Measurements from ENCODE around the gene ARL2. TPM values are rescaled to one million over a fixed set of nuclear protein-coding genes. Genes with fewer than 3 reads are reported as not detected.

ARL2 gene
- total RNA-seq, 2 experiments from 2014 or later: 118 to 122 TPM

- no peaks in the 10 kb centered on the region for H3K27me3 Mint-ChIP-seq
Observed at GRCh38 chr11:65035579-65035978, 21.6 kb downstream of the ARL2 start.

GRCh38 chr11:65036931-65037330 is 23.0 kb downstream of the ARL2 start:
- CTCF ChIA-PET: interaction anchor here (1.7 kb wide), 1 partner anchor 8 kb away, joined by 5 read pairs; no protein-coding TSS in a partner anchor
- Mint-ChIP-seq H3K4me3 (no peak overlapping the region), H3K36me3 (ENCODE audit: low read depth) (no peaks in the 10 kb centered on the region), H3K27me3 (no peaks in the 10 kb centered on the region), H3K4me1 (ENCODE audit: low read depth) (peaks cover 2% of the 10 kb centered on the region), H3K27ac (no peak overlapping the region), H3K9me3 (no peaks in the 10 kb centered on the region)
- ATAC-seq (no peak), DNase-seq (no peak)
- TF ChIP-seq, protein P1, sequence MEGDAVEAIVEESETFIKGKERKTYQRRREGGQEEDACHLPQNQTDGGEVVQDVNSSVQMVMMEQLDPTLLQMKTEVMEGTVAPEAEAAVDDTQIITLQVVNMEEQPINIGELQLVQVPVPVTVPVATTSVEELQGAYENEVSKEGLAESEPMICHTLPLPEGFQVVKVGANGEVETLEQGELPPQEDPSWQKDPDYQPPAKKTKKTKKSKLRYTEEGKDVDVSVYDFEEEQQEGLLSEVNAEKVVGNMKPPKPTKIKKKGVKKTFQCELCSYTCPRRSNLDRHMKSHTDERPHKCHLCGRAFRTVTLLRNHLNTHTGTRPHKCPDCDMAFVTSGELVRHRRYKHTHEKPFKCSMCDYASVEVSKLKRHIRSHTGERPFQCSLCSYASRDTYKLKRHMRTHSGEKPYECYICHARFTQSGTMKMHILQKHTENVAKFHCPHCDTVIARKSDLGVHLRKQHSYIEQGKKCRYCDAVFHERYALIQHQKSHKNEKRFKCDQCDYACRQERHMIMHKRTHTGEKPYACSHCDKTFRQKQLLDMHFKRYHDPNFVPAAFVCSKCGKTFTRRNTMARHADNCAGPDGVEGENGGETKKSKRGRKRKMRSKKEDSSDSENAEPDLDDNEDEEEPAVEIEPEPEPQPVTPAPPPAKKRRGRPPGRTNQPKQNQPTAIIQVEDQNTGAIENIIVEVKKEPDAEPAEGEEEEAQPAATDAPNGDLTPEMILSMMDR (IDR thresholded peaks at IDR 0.05): no peak
- intact Hi-C loops (cut with micrococcal nuclease): no loop called here
- POLR2A ChIA-PET: no interaction called here

More at GRCh38 chr11:65035579-65035978, 21.6 kb downstream of the ARL2 start:
- Mint-ChIP-seq H3K4me3 (no peak overlapping the region), H3K4me1 (ENCODE audit: low read depth) (peaks cover 1% of the 10 kb centered on the region), H3K9me3 (no peaks in the 10 kb centered on the region), H3K36me3 (ENCODE audit: low read depth) (no peaks in the 10 kb centered on the region), H3K27ac (no peak overlapping the region)
- no peak for ATAC-seq
- DNase-seq: no peak
- intact Hi-C loops (cut with micrococcal nuclease): no loop called here
- CTCF ChIA-PET: interaction anchor here (1.3 kb wide), 1 partner anchor 81 kb away, joined by 4 read pairs; no protein-coding TSS in a partner anchor
- POLR2A ChIA-PET: interaction anchor here (0.7 to 0.9 kb wide), 2 partner anchors 21 to 61 kb away, joined by 3 read pairs; partner anchors contain the start of genes ARL2 and VPS51
- TF ChIP-seq, protein P1 (IDR thresholded peaks at IDR 0.05): no peak

DNA sequence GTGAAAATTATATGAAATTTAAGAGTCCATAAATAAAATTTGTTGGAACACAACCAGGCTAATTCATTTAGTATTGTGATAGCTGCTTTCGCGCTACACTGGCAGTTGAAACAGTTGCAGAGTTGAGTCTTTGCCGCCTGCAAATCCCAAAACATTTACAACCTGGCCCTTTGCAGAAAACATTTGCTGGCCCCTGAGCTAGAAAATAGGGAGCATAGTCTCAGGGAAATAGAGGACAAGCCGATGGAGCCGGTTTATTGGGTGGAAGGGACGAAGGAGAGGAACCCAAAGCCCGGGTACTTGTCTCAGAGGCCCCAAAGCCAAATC is 26.5 kb downstream of the ARL2 start:
- TF ChIP-seq, protein P1 (IDR thresholded peaks at IDR 0.05): no peak
- ChIA-PET POLR2A (interaction anchor here (0.8 to 3.3 kb wide), 12 partner anchors 8 to 457 kb away, joined by 3 to 13 read pairs (median 6); partner anchors contain the start of genes ARL2, CDCA5, SNX15 and ZNHIT2), CTCF (interaction anchor here (1.1 to 2.3 kb wide), 8 partner anchors 9 to 289 kb away, joined by 4 to 18 read pairs (median 5); partner anchors contain the start of gene ARL2)
- H3K4me1 Mint-ChIP-seq (ENCODE audit: low read depth): peaks cover 13% of the 10 kb centered on the region
- peaks cover 12% of the 10 kb centered on the region for H3K36me3 Mint-ChIP-seq (ENCODE audit: low read depth)
- H3K4me3 Mint-ChIP-seq: peak overlapping the region; percentile 87
- DNase-seq: no peak
- H3K27ac Mint-ChIP-seq: peak overlapping the region; percentile 97
- intact Hi-C loops (cut with micrococcal nuclease): no loop called here
- no peaks in the 10 kb centered on the region for H3K9me3 Mint-ChIP-seq
- H3K27me3 Mint-ChIP-seq: no peaks in the 10 kb centered on the region
- ATAC-seq: no peak

DNA sequence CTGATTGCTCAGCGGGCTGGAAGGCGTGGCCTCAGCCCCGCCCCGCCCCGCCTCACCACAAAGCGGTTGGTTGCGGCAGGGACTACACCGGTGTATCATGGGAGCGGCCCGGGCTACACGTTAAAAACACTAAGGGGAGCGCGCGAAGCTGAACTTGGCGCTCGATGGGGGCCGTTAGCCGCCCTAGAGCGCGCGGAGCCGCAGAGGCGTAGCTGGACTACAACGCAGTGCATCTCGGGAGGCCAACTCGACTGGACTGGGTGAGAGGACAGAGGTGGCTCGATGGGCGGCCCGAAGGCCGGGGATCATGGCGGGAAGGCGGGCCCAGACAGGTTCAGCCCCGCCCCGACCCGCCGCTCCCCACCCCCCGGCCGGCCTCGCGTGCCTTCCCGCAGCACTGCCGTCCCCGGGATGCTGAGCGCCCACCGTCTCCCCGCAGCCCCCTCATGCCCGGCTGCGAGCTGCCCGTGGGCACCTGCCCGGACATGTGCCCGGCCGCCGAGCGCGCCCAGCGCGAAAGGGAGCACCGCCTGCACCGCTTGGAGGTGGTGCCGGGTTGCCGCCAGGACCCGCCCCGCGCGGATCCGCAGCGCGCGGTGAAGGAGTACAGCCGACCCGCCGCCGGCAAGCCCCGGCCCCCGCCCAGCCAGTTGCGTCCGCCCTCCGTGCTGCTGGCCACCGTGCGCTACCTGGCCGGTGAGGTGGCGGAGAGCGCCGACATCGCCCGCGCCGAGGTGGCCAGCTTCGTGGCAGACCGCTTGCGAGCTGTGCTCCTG is 27.1 kb downstream of the ARL2 start, which contains the start of gene SAC3D1:
Gene SAC3D1, plus strand, starts transcription at position 364 of the 776 bp plus-strand sequence. Its CDS starts 83 bp downstream, at position 447.
- no peaks in the 10 kb centered on the region for H3K27me3 Mint-ChIP-seq
- CTCF ChIA-PET: interaction anchor here (1.0 to 2.3 kb wide), 10 partner anchors 8 to 289 kb away, joined by 3 to 18 read pairs (median 5); partner anchors contain the start of genes ARL2 and NAALADL1
- POLR2A ChIA-PET: interaction anchor here (0.8 to 3.3 kb wide), 12 partner anchors 9 to 456 kb away, joined by 3 to 13 read pairs (median 6); partner anchors contain the start of genes ARL2, CDCA5, SNX15 and ZNHIT2
- peak; percentile 96 for ATAC-seq
- H3K4me3 Mint-ChIP-seq: peak within 1 kb of the TSS; percentile 87
- no peaks in the 10 kb centered on the region for H3K9me3 Mint-ChIP-seq
- H3K27ac Mint-ChIP-seq: peak within 1 kb of the TSS; percentile 97
- intact Hi-C loops (cut with micrococcal nuclease): no loop called here
- peaks cover 12% of the 10 kb centered on the region for H3K36me3 Mint-ChIP-seq (ENCODE audit: low read depth)
- H3K4me1 Mint-ChIP-seq (ENCODE audit: low read depth): peaks cover 13% of the 10 kb centered on the region
- peak; percentile 95 for DNase-seq
- TF ChIP-seq, protein P1 (IDR thresholded peaks at IDR 0.05): no peak

- Mint-ChIP-seq H3K9me3 (no peaks in the 10 kb centered on the region), H3K27me3 (no peaks in the 10 kb centered on the region), H3K36me3 (ENCODE audit: low read depth) (peaks cover 14% of the 10 kb centered on the region), H3K27ac (no peak overlapping the region), H3K4me1 (ENCODE audit: low read depth) (peaks cover 24% of the 10 kb centered on the region), H3K4me3 (peak overlapping the region; percentile 87)
- ATAC-seq: no peak
- DNase-seq: no peak
- intact Hi-C loops (cut with micrococcal nuclease): no loop called here
- TF ChIP-seq, protein P1 (IDR thresholded peaks at IDR 0.05): no peak
- POLR2A ChIA-PET: interaction anchor here (0.7 to 3.3 kb wide), 2 partner anchors 11 to 984 kb away, joined by 3 to 9 read pairs; no protein-coding TSS in a partner anchor
- CTCF ChIA-PET: no interaction called here
Observed at GRCh38 chr11:65042891-65043290, 28.9 kb downstream of the ARL2 start.
